Caki2 (cell line): ENCODE measurements around the gene GOLGA6L6. TPM values are rescaled to one million over a fixed set of nuclear protein-coding genes. Genes with fewer than 3 reads are reported as not detected.
"Not testable (repeated sequence)": the region's sequence is repeated elsewhere in the genome, so short reads cannot be mapped to it uniquely, and the experiment has no call there.

ENCODE experiments used
- DNase-seq: peaks from one replicate; pipeline ENCODE4 v3.0.0-alpha.2; 2015; ENCODE audit warnings: low read depth
- in situ Hi-C: cut with HindIII; loops from 2 replicates; pipeline ENCODE4 v1.10.0; 2016; ENCODE audit warnings: low sequenced_read_pairs, low pct_unique_long_range_greater_than_20kb, mixed read lengths
- total RNA-seq: library from RNA; depleted of rRNA; stranded (reverse); fragments of >200 nt; shearing (Covaris generic); gene quantifications from 2 replicates; pipeline ENCODE4 v1.2.3, GENCODE V29; 2014; ENCODE audit warnings: low replicate concordance; rRNA removed

The GOLGA6L6 gene
- not detected in 2 replicates for total RNA-seq

- in situ Hi-C loops, DNase-seq: not testable (repeated sequence)
Observed at GRCh38 chr15:20541700-20542099, at the start of gene GOLGA6L6. GOLGA6L6 (minus strand) TSS chr15:20541800; CDS start chr15:20541709, 91 bp downstream.

GRCh38 chr15:20590069-20590468 is 48.5 kb upstream of the GOLGA6L6 start:
- in situ Hi-C loops, DNase-seq: not testable (repeated sequence)

GRCh38 chr15:20586821-20587220 is 45.2 kb upstream of the GOLGA6L6 start:
- in situ Hi-C loops, DNase-seq: not testable (repeated sequence)

- in situ Hi-C loops, DNase-seq: not testable (repeated sequence)
Observed at GRCh38 chr15:20582726-20583115, 41.1 kb upstream of the GOLGA6L6 start.

- DNase-seq, in situ Hi-C loops: not testable (repeated sequence)
Observed at GRCh38 chr15:20582109-20582725, 40.6 kb upstream of the GOLGA6L6 start.

GRCh38 chr15:20581261-20582108 is 39.9 kb upstream of the GOLGA6L6 start:
- DNase-seq, in situ Hi-C loops: not testable (repeated sequence)

GRCh38 chr15:20579662-20580061 is 38.1 kb upstream of the GOLGA6L6 start:
- DNase-seq, in situ Hi-C loops: not testable (repeated sequence)

- in situ Hi-C loops, DNase-seq: not testable (repeated sequence)
Observed at GRCh38 chr15:20551289-20551688, 9.7 kb upstream of the GOLGA6L6 start.

GRCh38 chr15:20505926-20506658 is 35.5 kb downstream of the GOLGA6L6 start:
- in situ Hi-C loops, DNase-seq: not testable (repeated sequence)

GRCh38 chr15:20502839-20503238 is 38.8 kb downstream of the GOLGA6L6 start:
- DNase-seq, in situ Hi-C loops: not testable (repeated sequence)

GRCh38 chr15:20501512-20502222 is 39.9 kb downstream of the GOLGA6L6 start:
- in situ Hi-C loops, DNase-seq: not testable (repeated sequence)

- in situ Hi-C loops, DNase-seq: not testable (repeated sequence)
Observed at GRCh38 chr15:20497781-20498180, 43.8 kb downstream of the GOLGA6L6 start.

- DNase-seq, in situ Hi-C loops: not testable (repeated sequence)
Observed at GRCh38 chr15:20493035-20493434, 48.6 kb downstream of the GOLGA6L6 start.

- in situ Hi-C loops, DNase-seq: not testable (repeated sequence)
Observed at GRCh38 chr15:20492598-20492997, 49.0 kb downstream of the GOLGA6L6 start.

- DNase-seq, in situ Hi-C loops: not testable (repeated sequence)
Observed at GRCh38 chr15:20489320-20489719, 52.3 kb downstream of the GOLGA6L6 start.
